ENCODE results near the gene DNAH14.

The DNAH14 gene

GRCh38 chr1:225388372-225388771, 458.9 kb downstream of the DNAH14 start:
- Histone ChIP-seq H3K27ac (no peak overlapping the region), H3K9me3 (no peaks in the 10 kb centered on the region), H3K9ac (no peak overlapping the region), H3K27me3 (no peaks in the 10 kb centered on the region), H3K4me3 (no peak overlapping the region), H4K20me1 (no peaks in the 10 kb centered on the region), H3K4me2 (no peak overlapping the region), H3K4me1 (no peaks in the 10 kb centered on the region), H3K36me3 (no peaks in the 10 kb centered on the region)
- no peak for TF ChIP-seq Cebpa-rat (IDR thresholded peaks at IDR 0.05)

- TF ChIP-seq Cebpa-rat (IDR thresholded peaks at IDR 0.05) = no peak
- no peaks in the 10 kb centered on the region for H3K9me3 ChIP-seq
These were observed 460.4 kb downstream of the DNAH14 start for GRCh38 chr1:225389843-225390242.

GRCh38 chr1:225396357-225396756, 466.9 kb downstream of the DNAH14 start:
- no peak overlapping the region for H3K4me2 ChIP-seq
- no peak for TF ChIP-seq Cebpa-rat (IDR thresholded peaks at IDR 0.05)
- H3K27ac ChIP-seq = no peak overlapping the region
- H3K4me1 ChIP-seq = no peaks in the 10 kb centered on the region
- no peak overlapping the region for H3K9ac ChIP-seq
- H3K27me3 ChIP-seq = no peaks in the 10 kb centered on the region
- H3K9me3 ChIP-seq = no peaks in the 10 kb centered on the region
- peaks cover 51% of the 10 kb centered on the region for H3K36me3 ChIP-seq
- peaks cover 22% of the 10 kb centered on the region; the same call in 1 of the 2 replicates for H4K20me1 ChIP-seq
- no peak overlapping the region for H3K4me3 ChIP-seq

More at GRCh38 chr1:225389843-225390242, 460.4 kb downstream of the DNAH14 start:
- Histone ChIP-seq H3K27ac (no peak overlapping the region), H3K9ac (no peak overlapping the region), H3K4me1 (no peaks in the 10 kb centered on the region), H4K20me1 (no peaks in the 10 kb centered on the region), H3K27me3 (no peaks in the 10 kb centered on the region), H3K36me3 (no peaks in the 10 kb centered on the region), H3K4me3 (no peak overlapping the region), H3K4me2 (no peak overlapping the region)

GRCh38 chr1:225400968-225401367, 471.5 kb downstream of the DNAH14 start:
- no peak overlapping the region for H3K4me2 ChIP-seq
- no peaks in the 10 kb centered on the region for H3K4me1 ChIP-seq
- TF ChIP-seq Cebpa-rat (IDR thresholded peaks at IDR 0.05) = no peak
- H3K36me3 ChIP-seq = peaks cover 89% of the 10 kb centered on the region
- H3K9ac ChIP-seq = no peak overlapping the region
- no peak overlapping the region for H3K27ac ChIP-seq
- peaks cover 42% of the 10 kb centered on the region for H4K20me1 ChIP-seq
- no peak overlapping the region for H3K4me3 ChIP-seq
- H3K27me3 ChIP-seq = no peaks in the 10 kb centered on the region
- H3K9me3 ChIP-seq = no peaks in the 10 kb centered on the region

GRCh38 chr1:225406976-225407725, 477.7 kb downstream of the DNAH14 start:
- Histone ChIP-seq H3K4me2 (no peak overlapping the region), H3K4me3 (no peak overlapping the region), H3K9me3 (no peaks in the 10 kb centered on the region), H3K9ac (no peak overlapping the region), H3K27ac (no peak overlapping the region), H3K4me1 (no peaks in the 10 kb centered on the region), H4K20me1 (peaks cover 61% of the 10 kb centered on the region), H3K27me3 (no peaks in the 10 kb centered on the region), H3K36me3 (peaks cover 95% of the 10 kb centered on the region)
- TF ChIP-seq Cebpa-rat (IDR thresholded peaks at IDR 0.05) = no peak

- H3K36me3 ChIP-seq = peaks cover 96% of the 10 kb centered on the region
- TF ChIP-seq Cebpa-rat (IDR thresholded peaks at IDR 0.05) = no peak
These were observed 478.3 kb downstream of the DNAH14 start for GRCh38 chr1:225407755-225408154.

GRCh38 chr1:225408249-225408648, 478.8 kb downstream of the DNAH14 start:
- Histone ChIP-seq H3K27ac (no peak overlapping the region), H3K4me3 (no peak overlapping the region), H3K9ac (no peak overlapping the region), H4K20me1 (peaks cover 66% of the 10 kb centered on the region), H3K36me3 (peaks cover 96% of the 10 kb centered on the region), H3K4me1 (no peaks in the 10 kb centered on the region), H3K4me2 (no peak overlapping the region), H3K9me3 (no peaks in the 10 kb centered on the region), H3K27me3 (no peaks in the 10 kb centered on the region)
- TF ChIP-seq Cebpa-rat (IDR thresholded peaks at IDR 0.05) = no peak

More at GRCh38 chr1:225407755-225408154, 478.3 kb downstream of the DNAH14 start:
- H3K9me3 ChIP-seq = no peaks in the 10 kb centered on the region
- peaks cover 61% of the 10 kb centered on the region for H4K20me1 ChIP-seq
- H3K27ac ChIP-seq = no peak overlapping the region
- no peak overlapping the region for H3K9ac ChIP-seq
- no peaks in the 10 kb centered on the region for H3K27me3 ChIP-seq
- no peaks in the 10 kb centered on the region for H3K4me1 ChIP-seq
- no peak overlapping the region for H3K4me2 ChIP-seq
- H3K4me3 ChIP-seq = no peak overlapping the region

- H3K27ac ChIP-seq = no peak overlapping the region
- H4K20me1 ChIP-seq = peaks cover 70% of the 10 kb centered on the region
- no peaks in the 10 kb centered on the region for H3K9me3 ChIP-seq
- no peak for TF ChIP-seq Cebpa-rat (IDR thresholded peaks at IDR 0.05)
- peaks cover 97% of the 10 kb centered on the region for H3K36me3 ChIP-seq
- H3K4me2 ChIP-seq = no peak overlapping the region
- H3K4me3 ChIP-seq = no peak overlapping the region
- no peaks in the 10 kb centered on the region for H3K4me1 ChIP-seq
- no peaks in the 10 kb centered on the region for H3K27me3 ChIP-seq
- H3K9ac ChIP-seq = no peak overlapping the region
These were observed 479.6 kb downstream of the DNAH14 start for GRCh38 chr1:225409051-225409450.

GRCh38 chr1:225410036-225410435, 480.6 kb downstream of the DNAH14 start:
- peaks cover 97% of the 10 kb centered on the region for H3K36me3 ChIP-seq
- peaks cover 75% of the 10 kb centered on the region for H4K20me1 ChIP-seq
- no peaks in the 10 kb centered on the region for H3K9me3 ChIP-seq

GRCh38 chr1:225412321-225412720, 482.8 kb downstream of the DNAH14 start:
- TF ChIP-seq Cebpa-rat (IDR thresholded peaks at IDR 0.05) = no peak
- Histone ChIP-seq H3K36me3 (peaks cover 97% of the 10 kb centered on the region), H3K4me1 (no peaks in the 10 kb centered on the region)

More at GRCh38 chr1:225410036-225410435, 480.6 kb downstream of the DNAH14 start:
- Histone ChIP-seq H3K27ac (no peak overlapping the region), H3K9ac (no peak overlapping the region), H3K4me1 (no peaks in the 10 kb centered on the region), H3K4me3 (no peak overlapping the region), H3K27me3 (no peaks in the 10 kb centered on the region), H3K4me2 (no peak overlapping the region)
- TF ChIP-seq Cebpa-rat (IDR thresholded peaks at IDR 0.05) = no peak

More at GRCh38 chr1:225412321-225412720, 482.8 kb downstream of the DNAH14 start:
- Histone ChIP-seq H4K20me1 (peaks cover 72% of the 10 kb centered on the region), H3K9me3 (no peaks in the 10 kb centered on the region), H3K27ac (no peak overlapping the region), H3K4me2 (no peak overlapping the region), H3K9ac (no peak overlapping the region), H3K27me3 (no peaks in the 10 kb centered on the region), H3K4me3 (no peak overlapping the region)
